ENCODE results near the gene SPATA32.

DNA sequence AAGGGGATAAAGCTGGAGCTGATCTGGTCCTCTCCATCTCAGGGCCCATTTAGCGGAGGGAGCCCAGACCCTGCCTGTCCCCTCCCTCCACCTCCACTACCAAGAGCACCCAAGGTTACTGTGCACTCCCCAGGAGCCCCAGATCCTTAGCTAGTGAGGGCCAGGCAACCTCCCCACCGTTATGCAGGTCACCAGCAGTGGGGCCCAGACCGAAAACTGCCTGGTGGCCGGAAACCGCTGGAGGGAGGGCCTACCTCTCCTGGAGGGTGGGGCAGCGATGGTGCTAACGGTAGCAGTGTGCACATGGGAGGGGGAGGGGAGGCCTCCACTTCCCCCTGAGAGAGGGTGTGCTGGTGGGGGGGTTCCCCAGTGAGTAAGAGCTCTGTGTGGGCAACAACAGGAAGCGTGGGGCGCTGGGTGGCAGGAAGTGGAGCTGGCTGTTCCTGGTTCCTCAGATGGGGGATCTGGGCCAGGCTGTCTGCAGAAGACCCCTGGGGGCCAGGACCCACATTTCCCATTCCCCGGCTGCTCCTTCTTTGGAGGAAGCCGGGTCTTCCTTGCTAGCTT is 35.8 kb downstream of the SPATA32 start:
- TF ChIP-seq, protein P1, sequence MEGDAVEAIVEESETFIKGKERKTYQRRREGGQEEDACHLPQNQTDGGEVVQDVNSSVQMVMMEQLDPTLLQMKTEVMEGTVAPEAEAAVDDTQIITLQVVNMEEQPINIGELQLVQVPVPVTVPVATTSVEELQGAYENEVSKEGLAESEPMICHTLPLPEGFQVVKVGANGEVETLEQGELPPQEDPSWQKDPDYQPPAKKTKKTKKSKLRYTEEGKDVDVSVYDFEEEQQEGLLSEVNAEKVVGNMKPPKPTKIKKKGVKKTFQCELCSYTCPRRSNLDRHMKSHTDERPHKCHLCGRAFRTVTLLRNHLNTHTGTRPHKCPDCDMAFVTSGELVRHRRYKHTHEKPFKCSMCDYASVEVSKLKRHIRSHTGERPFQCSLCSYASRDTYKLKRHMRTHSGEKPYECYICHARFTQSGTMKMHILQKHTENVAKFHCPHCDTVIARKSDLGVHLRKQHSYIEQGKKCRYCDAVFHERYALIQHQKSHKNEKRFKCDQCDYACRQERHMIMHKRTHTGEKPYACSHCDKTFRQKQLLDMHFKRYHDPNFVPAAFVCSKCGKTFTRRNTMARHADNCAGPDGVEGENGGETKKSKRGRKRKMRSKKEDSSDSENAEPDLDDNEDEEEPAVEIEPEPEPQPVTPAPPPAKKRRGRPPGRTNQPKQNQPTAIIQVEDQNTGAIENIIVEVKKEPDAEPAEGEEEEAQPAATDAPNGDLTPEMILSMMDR (IDR thresholded peaks at IDR 0.05) = no peak
- peak in 1 of 4 donors; percentile 83 for TF ChIP-seq POLR2A (IDR thresholded peaks at IDR 0.05)
